HG02571 (cell line): Measurements from ENCODE around the gene NEURL1.

ENCODE experiments used
- ATAC-seq: cut with Tn5 transposase; IDR thresholded peaks from one replicate; pipeline ENCODE4 v1.9.1; 2021; ENCODE audit warnings: mild to moderate bottlenecking, moderate library complexity; ENCODE audit not compliant: unreplicated experiment

The NEURL1 gene

GRCh38 chr10:103557455-103557854 is 64.0 kb downstream of the NEURL1 start:
- no peak for ATAC-seq

- ATAC-seq = no peak
These were observed 65.4 kb downstream of the NEURL1 start for GRCh38 chr10:103558911-103559310.

DNA sequence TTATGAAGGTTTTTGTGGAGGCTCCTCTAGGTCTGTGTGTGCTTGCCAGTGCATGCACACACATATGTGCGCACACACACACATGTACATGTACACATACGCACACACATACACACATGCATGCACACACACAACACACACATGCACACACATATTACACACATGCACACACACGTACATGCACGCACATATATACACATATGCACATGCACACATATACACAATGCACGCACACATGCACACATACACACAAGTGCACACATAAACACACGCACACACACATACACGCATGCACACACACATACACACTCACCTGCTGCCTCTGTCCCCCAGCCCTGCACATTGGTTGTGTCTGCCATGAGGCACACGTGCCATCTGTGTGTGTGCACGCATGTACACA is 66.3 kb downstream of the NEURL1 start:
- ATAC-seq = no peak

DNA sequence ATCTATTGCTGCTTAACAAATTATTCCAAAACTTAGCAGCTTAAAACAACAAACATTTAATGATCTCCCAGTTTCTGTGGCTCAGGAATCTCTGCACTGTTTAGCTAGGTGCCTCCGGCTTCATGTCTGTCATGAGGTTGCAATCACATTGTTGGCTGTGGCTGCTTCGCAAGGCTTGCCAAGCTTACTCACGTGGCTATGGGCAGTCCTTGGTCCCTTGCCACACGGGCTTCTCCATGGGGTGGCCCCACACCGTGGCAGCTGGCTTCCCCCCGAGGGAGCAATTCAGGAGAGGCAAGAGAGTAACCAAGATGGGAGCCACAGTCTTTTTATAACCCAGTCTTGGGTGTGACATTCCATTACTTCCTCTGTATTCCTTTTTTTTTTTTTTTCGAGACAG is 67.4 kb downstream of the NEURL1 start:
- no peak for ATAC-seq

DNA sequence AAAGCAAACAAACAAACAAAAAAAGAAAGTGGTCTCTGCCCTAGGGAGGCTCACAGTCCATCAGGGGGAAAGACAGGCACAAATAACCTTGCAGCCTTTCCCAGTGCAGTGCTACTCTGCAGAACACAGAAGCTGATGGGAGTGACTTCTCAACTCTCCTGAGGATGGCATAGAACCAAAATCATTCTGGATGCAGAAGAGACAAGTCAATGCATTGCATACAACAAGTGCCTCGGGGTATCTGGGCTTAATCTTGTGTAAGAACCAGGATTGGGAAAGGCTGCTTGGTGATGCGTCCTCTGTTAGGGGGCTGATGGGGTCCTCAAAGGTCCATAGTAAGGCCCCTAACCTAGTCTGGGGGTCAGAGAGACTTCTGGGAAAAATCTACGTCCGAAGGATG is 68.9 kb downstream of the NEURL1 start:
- no peak for ATAC-seq

GRCh38 chr10:103563231-103564115 is 70.0 kb downstream of the NEURL1 start:
- ATAC-seq = no peak

DNA sequence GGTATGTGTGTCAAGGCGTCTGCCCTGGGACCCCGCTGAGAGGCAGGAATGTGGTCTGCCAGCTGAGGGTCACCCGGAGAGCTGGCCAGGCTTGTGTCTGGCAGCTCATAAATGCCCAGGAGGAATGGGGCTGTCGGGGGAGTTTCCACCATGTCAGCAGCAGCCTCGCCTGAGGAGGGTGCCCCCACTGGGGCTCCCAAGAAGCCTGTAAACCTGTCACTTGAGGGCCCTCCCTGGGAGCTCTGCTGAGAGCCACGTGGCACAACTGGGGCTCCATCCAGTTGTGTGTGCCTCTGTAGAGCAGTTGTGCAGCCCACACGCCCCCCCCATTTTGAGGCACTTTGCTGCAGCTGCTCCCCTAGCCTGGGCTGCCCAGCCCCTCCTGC is 70.6 kb downstream of the NEURL1 start:
- no peak for ATAC-seq

DNA sequence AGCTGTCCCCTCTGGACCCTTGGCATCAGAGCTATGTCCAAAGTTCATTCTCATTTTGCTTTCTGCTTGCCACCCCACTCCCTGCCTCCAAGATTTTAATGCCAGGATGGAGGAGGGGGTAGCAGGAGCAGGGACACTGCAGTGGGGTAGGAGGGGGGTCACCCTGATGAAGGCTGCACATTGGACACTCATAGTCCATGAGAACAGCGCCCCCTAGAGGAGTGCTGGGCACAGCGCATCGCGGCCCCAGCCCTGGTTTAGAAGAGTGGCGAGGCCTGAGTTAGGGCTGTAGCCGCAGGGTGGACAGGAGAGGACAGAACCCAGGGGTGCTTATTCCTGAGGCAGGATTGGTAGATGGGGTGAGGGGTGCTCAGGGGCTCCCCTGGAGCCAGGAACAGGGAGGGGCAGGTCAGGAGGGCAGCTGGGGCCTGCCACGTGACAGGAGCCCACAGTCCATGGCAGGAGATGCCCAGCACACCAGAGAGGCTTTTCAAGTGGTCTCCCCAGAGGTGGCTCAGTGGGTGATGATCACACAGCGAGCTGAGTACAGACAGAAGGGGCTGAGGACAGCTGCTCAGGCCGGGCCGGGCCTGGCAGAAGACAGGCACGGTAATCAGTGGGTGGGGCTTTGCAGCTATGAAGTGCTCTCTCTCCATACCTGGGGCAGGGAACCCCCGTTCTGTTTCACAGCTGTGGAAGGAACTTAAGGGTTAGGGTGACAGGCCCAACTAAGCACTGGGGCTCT is 71.4 kb downstream of the NEURL1 start:
- no peak for ATAC-seq

DNA sequence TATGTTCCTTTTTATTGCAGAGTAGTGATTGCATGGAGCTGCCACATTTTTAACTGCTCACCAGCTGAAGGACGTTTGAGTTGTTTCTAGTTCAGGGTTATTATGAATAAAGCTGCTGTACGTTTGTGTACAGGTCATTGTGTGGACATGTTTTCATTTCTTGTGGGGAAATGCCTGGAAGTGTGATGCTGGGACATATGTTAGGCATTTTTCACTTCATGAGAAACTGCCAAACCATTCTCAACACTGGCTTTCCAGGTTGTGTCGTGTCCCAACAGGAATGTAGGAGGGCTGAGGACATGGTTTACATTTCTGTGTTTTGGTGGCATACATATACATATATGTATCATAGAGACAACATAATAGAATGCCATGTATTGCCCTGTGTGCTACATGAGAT is 73.0 kb downstream of the NEURL1 start:
- ATAC-seq = no peak

GRCh38 chr10:103568505-103568904 is 75.0 kb downstream of the NEURL1 start:
- ATAC-seq = no peak

GRCh38 chr10:103569896-103570295 is 76.4 kb downstream of the NEURL1 start:
- ATAC-seq = no peak

GRCh38 chr10:103570844-103571655 is 77.5 kb downstream of the NEURL1 start:
- ATAC-seq = no peak

GRCh38 chr10:103571656-103571975 is 78.1 kb downstream of the NEURL1 start:
- no peak for ATAC-seq

GRCh38 chr10:103572347-103573204 is 79.1 kb downstream of the NEURL1 start:
- ATAC-seq = no peak

DNA sequence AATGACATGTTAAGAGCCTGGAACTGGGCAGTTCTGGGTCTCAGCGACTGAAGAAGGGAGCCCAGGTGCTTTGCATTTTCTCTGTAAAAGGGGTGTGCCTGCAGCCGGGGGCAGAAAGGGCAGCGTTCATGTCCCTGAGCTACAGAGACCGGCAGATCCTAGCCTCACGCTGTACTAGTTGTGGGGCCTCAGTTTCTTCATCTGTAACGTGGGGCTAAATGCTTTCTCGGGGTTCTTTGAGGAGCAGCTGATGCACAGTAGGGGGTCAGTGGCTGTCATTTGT is 79.6 kb downstream of the NEURL1 start:
- ATAC-seq = no peak

GRCh38 chr10:103574097-103575061 is 80.9 kb downstream of the NEURL1 start:
- no peak for ATAC-seq

DNA sequence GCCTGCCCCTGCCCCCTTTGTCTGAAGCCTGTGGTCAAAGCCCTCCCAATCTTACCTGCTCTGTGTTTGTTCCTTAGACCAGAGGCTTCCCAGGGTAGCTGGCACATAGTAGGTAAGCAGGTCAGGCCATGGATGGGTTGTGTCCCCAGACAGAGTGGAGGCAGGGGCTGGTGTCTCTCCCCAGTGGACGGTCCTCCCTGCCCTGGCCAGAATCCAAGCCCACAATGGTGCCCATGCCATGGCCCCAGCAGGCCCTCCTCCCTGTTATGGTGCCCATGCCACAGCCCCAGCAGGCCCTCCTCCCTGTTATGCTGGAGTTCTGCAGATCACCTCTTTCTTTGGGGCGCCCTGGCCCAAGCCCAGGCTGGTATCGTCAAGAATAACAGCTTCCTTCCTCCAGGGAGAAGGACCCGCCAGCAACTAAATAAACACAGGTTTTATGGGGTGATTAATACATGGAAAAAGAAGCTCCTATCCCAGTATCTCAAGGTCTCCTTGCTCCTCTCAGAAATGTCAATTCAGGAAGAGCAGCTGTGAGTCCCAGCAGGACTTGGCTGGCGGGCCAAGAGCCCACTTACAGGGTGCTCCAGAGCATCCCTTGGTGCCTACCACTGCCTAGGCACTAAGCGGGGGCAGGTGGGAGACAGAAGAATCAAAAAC is 82.0 kb downstream of the NEURL1 start:
- no peak for ATAC-seq

GRCh38 chr10:103576076-103576471 is 82.6 kb downstream of the NEURL1 start:
- ATAC-seq = no peak

- ATAC-seq = no peak
These were observed 83.4 kb downstream of the NEURL1 start for GRCh38 chr10:103576862-103577261.
